HepG2 (cell line): ENCODE data around the gene SGO1. TPM values are rescaled to one million over a fixed set of nuclear protein-coding genes. Genes with fewer than 3 reads are reported as not detected.

Experiments
- ATAC-seq: fragments of 200-7000 bp; cut with Tn5 transposase; 3 replicates; pipeline ENCODE4 v1.9.1; 2020; ENCODE audit warnings: mild to moderate bottlenecking, moderate library complexity
- BruUV-seq: library from RNA; stranded (reverse); fragments of 400-500 nt; replicated peaks from 2 replicates; lab custom pipeline; 2021; lab: Mats Ljungman, UMichigan
- CTCF ChIA-PET: fragments of 300-600 bp; formaldehyde crosslinking; extraction: SDS; loops from one replicate; lab custom pipeline; 2021; ENCODE audit warnings: low total read pairs, inconsistent platforms, low intra/inter-chr PET ratio; lab: Yijun Ruan, JAX
- POLR2A ChIA-PET: fragments of 350-600 bp; sonication (Branson Sonifier 250); formaldehyde crosslinking; loops from one replicate; lab custom pipeline; 2020; ENCODE audit warnings: antibody characterized with exemption, inconsistent platforms; lab: Yijun Ruan, JAX
- DNase-seq: peaks from one replicate; pipeline ENCODE4 v3.0.0-alpha.2; 2015; ENCODE audit warnings: low spot score
- FAIRE-seq: peaks from 3 replicates; lab custom pipeline; 2011; peaks lifted over from hg19 to GRCh38; lab: Jason Lieb, UNC
- H2AFZ ChIP-seq: one replicate; pipeline ENCODE4 v1.6.1; 2011; ENCODE audit warnings: low read length, inconsistent platforms
- H3K27ac ChIP-seq: fragments of 300-600 bp; 3 replicates; pipeline ENCODE4 v1.8.0; 2011; ENCODE audit warnings: mixed run types, mild to moderate bottlenecking, mixed read lengths, low read length, inconsistent platforms; ENCODE audit not compliant: insufficient read depth; ENCODE audit errors: extremely low read length
- H3K27me3 ChIP-seq, 2 experiments: fragments of 200-600 bp in 1 of 2; 2 replicates in 1 of 2; 3 replicates in 1 of 2; pipeline versions ENCODE4 v1.6.0 to v1.8.0; 2011; ENCODE audit warnings: low read length in 2 of 2, mild to moderate bottlenecking in 2 of 2, moderate library complexity in 2 of 2, inconsistent platforms in 1 of 2; ENCODE audit not compliant: insufficient read depth in 2 of 2, control insufficient read depth in 1 of 2
- H3K36me3 ChIP-seq, 2 experiments: fragments of 200-600 bp in 1 of 2; replicated peaks in 1 of 2; 2 replicates in 1 of 2; 3 replicates in 1 of 2; pipeline versions ENCODE4 v1.5.1 to v1.8.0; 2011; ENCODE audit warnings: low read length in 2 of 2, inconsistent platforms in 1 of 2; ENCODE audit not compliant: insufficient read depth in 2 of 2, control insufficient read depth in 1 of 2
- H3K4me1 ChIP-seq: 2 replicates; pipeline ENCODE4 v1.5.1; 2012; ENCODE audit warnings: low read length, inconsistent platforms; ENCODE audit not compliant: insufficient read depth
- H3K4me2 ChIP-seq: 2 replicates; pipeline ENCODE4 v1.6.0; 2011; ENCODE audit warnings: low read depth, low read length, inconsistent platforms
- H3K4me3 ChIP-seq, 3 experiments: fragments of 200-600 bp in 1 of 3; sonication (generic), shearing (Covaris generic) in 1 of 3; replicated peaks in 1 of 3; 2 replicates each; pipeline ENCODE4 v1.5.1; 2011 to 2016; ENCODE audit warnings: low read length in 3 of 3, inconsistent platforms in 2 of 3, low read depth in 2 of 3, mild to moderate bottlenecking in 2 of 3, control low read depth in 1 of 3, mixed read lengths in 1 of 3; ENCODE audit not compliant: insufficient read depth in 1 of 3
- H3K79me2 ChIP-seq: one replicate; pipeline ENCODE4 v1.6.1; 2011; ENCODE audit warnings: low read length, inconsistent platforms; ENCODE audit not compliant: insufficient read depth
- H3K9ac ChIP-seq: 2 replicates; pipeline ENCODE4 v1.6.0; 2011; ENCODE audit warnings: mild to moderate bottlenecking, low read depth, low read length, inconsistent platforms; ENCODE audit not compliant: insufficient read depth
- H3K9me3 ChIP-seq: 2 replicates; pipeline ENCODE4 v1.5.1; 2012; ENCODE audit warnings: mild to moderate bottlenecking, low read length
- H4K20me1 ChIP-seq: 2 replicates; pipeline ENCODE4 v1.6.0; 2011; ENCODE audit warnings: inconsistent platforms, mild to moderate bottlenecking, low read length, moderate library complexity; ENCODE audit not compliant: insufficient read depth
- FOXO4 ChIP-seq: sonication (generic); formaldehyde crosslinking; conservative IDR thresholded peaks from 2 replicates; pipeline ENCODE4 v1.8.1; 2023; ENCODE audit warnings: missing genetic modification reagents
- LRRFIP1 ChIP-seq: sonication (generic); formaldehyde crosslinking; conservative IDR thresholded peaks from 2 replicates; pipeline ENCODE4 v1.4.0; 2020; ENCODE audit warnings: missing genetic modification reagents
- NONO ChIP-seq, 2 experiments: fragments of 450-650 bp in 1 of 2; sonication (generic) in 1 of 2; formaldehyde crosslinking in 1 of 2; IDR thresholded peaks in 1 of 2; conservative IDR thresholded peaks in 1 of 2; 2 replicates each; pipeline versions ENCODE4 v1.6.1 to v1.8.0; 2017 to 2022; ENCODE audit warnings: mild to moderate bottlenecking in 1 of 2, missing genetic modification reagents in 1 of 2, moderate library complexity in 1 of 2
- SMARCE1 ChIP-seq: fragments of 450-650 bp; IDR thresholded peaks from 2 replicates; pipeline ENCODE4 v1.6.1; 2017; ENCODE audit warnings: borderline replicate concordance
- THYN1 ChIP-seq: sonication (generic); formaldehyde crosslinking; IDR thresholded peaks from 2 replicates; pipeline ENCODE4 v1.8.1; 2023; ENCODE audit warnings: low read depth, mild to moderate bottlenecking, moderate library complexity, missing genetic modification reagents, borderline replicate concordance
- ZNF335 ChIP-seq: sonication (generic); formaldehyde crosslinking; IDR thresholded peaks from 2 replicates; pipeline ENCODE4 v1.4.0; 2020; ENCODE audit warnings: missing genetic modification reagents
- ZNF577 ChIP-seq: sonication (generic); formaldehyde crosslinking; IDR thresholded peaks from 2 replicates; pipeline ENCODE4 v1.4.0; 2020; ENCODE audit warnings: mild to moderate bottlenecking, low read depth, missing genetic modification reagents, borderline replicate concordance
- ZNF780A ChIP-seq: sonication (generic); formaldehyde crosslinking; IDR thresholded peaks from 2 replicates; pipeline ENCODE4 v1.8.0; 2022; ENCODE audit warnings: mild to moderate bottlenecking, missing genetic modification reagents, moderate library complexity
- ZSCAN29 ChIP-seq: sonication (generic); formaldehyde crosslinking; conservative IDR thresholded peaks from 2 replicates; pipeline ENCODE4 v1.4.0; 2020; ENCODE audit warnings: mild to moderate bottlenecking, missing genetic modification reagents
- WGBS: methylation state at CpG from one replicate; pipeline ENCODE4 v1.1.6; 2017; ENCODE audit warnings: low lambda C conversion rate; 5-methylcytosine and 5-hydroxymethylcytosine counted together
- in situ Hi-C: cut with HindIII; loops from 2 replicates; pipeline ENCODE4 v1.10.0; 2017; ENCODE audit warnings: low pct_unique_long_range_greater_than_20kb; ENCODE audit not compliant: extremely low pct_ligation_motif_present
- intact Hi-C: fragments of 100-400 bp; cut with micrococcal nuclease; formaldehyde crosslinking; loops from one replicate; pipeline ENCODE4 v1.10.0; 2022; ENCODE audit not compliant: unreplicated experiment
- polyA plus RNA-seq, 8 experiments: library from polyadenylated mRNA; depleted of rRNA in 3 of 8; stranded (reverse) in 7 of 8; unstranded in 1 of 8; fragments of >200 nt; fragmentation: Illumina TruSeq in 4 of 8; extraction: Trizol in 4 of 8; gene quantifications; 2 replicates each; pipeline versions ENCODE4 v1.2.1 to v1.2.3, GENCODE V29; 2011 to 2016; ENCODE audit warnings: low read depth in 4 of 8, missing spikeins in 1 of 8, mixed read lengths in 1 of 8; ENCODE audit not compliant: insufficient read depth in 1 of 8
- total RNA-seq, 5 experiments: library from RNA; depleted of rRNA; stranded (reverse); fragments of >200 nt; fragmentation: Illumina TruSeq; extraction: Trizol; gene quantifications; 2 replicates each; pipeline ENCODE4 v1.2.3, GENCODE V29; 2016; ENCODE audit warnings: low read depth in 1 of 5

The SGO1 gene
- total and polyA plus RNA-seq, 2 of the 13 experiments (the other 11 are each of a cell fraction or from before 2014, with no cell fraction given): 2.1 to 16.1 TPM

- Histone ChIP-seq H3K27me3 (no peaks in the 10 kb centered on the region; a peak in 1 of 5 replicates), H3K9me3 (no peaks in the 10 kb centered on the region), H4K20me1 (no peaks in the 10 kb centered on the region), H3K27ac (peak overlapping the region; percentile 91), H3K36me3 (peaks cover 0 to 24% of the 10 kb centered on the region in 2 experiments; a peak in 3 of 5 replicates), H3K9ac (peak overlapping the region; percentile 96), H3K79me2 (peaks cover 23% of the 10 kb centered on the region), H2AFZ (peak overlapping the region; percentile 73), H3K4me2 (peak overlapping the region; percentile 67), H3K4me1 (peaks cover 21% of the 10 kb centered on the region), H3K4me3 (peak overlapping the region; percentile 91 to 99 (median 93))
- FAIRE-seq (no peak), ATAC-seq (peak; percentile 62), DNase-seq (no peak)
- under 1% methylated on average over 11 of the region's 12 CpGs for WGBS
- intact Hi-C loops: loop anchor here (5.0 to 10.0 kb wide), 2 partner anchors 241 to 298 kb away; partner anchors contain the start of gene RAB5A
- BruUV-seq: no TSS peak
- ChIA-PET CTCF (no interaction called here), POLR2A (no interaction called here)
- in situ Hi-C loops: no loop called here
- TF ChIP-seq SMARCE1 (no peak), ZNF577 (CRISPR knock-in tag) (no peak)
These were observed 701 bp downstream of the SGO1 start for GRCh38 chr3:20185331-20185678.

- Histone ChIP-seq H3K27ac (no peak overlapping the region), H3K4me1 (peaks cover 12% of the 10 kb centered on the region), H3K4me2 (no peak overlapping the region), H3K9me3 (no peaks in the 10 kb centered on the region), H4K20me1 (no peaks in the 10 kb centered on the region), H3K79me2 (peaks cover 23% of the 10 kb centered on the region), H3K9ac (no peak overlapping the region), H3K4me3 (no peak overlapping the region), H3K36me3 (peaks cover 2 to 45% of the 10 kb centered on the region in 2 experiments; a peak in 3 of 5 replicates), H2AFZ (no peak overlapping the region), H3K27me3 (no peaks in the 10 kb centered on the region; a peak in 1 of 5 replicates)
- TF ChIP-seq ZSCAN29 (CRISPR knock-in tag) (no peak), FOXO4 (CRISPR knock-in tag) (no peak), ZNF780A (CRISPR knock-in tag) (no peak), THYN1 (CRISPR knock-in tag) (no peak), LRRFIP1 (no peak), ZNF335 (CRISPR knock-in tag) (no peak), NONO (IDR thresholded peaks at IDR 0.05) (no peak), NONO (CRISPR knock-in tag; conservative IDR thresholded peaks at IDR 0.05) (no peak)
- no TSS peak for BruUV-seq
- ChIA-PET POLR2A (no interaction called here), CTCF (no interaction called here)
- FAIRE-seq: no peak
- no peak for ATAC-seq
- WGBS: 92% methylated on average over 4 of the region's 4 CpGs
- in situ Hi-C loops (no loop called here), intact Hi-C loops (loop anchor here (10.0 kb wide), 1 partner anchor 237 kb away; the partner anchor contains the start of gene RAB5A)
- DNase-seq: no peak
These were observed 3.8 kb downstream of the SGO1 start for GRCh38 chr3:20182206-20182605.
